LHCN-M2 (cell line): ENCODE results near the gene BTD. TPM values are rescaled to one million over a fixed set of nuclear protein-coding genes. Genes with fewer than 3 reads are reported as not detected.
A peak's percentile ranks its signal among the peaks of the same experiment; 100 is the strongest.

ENCODE experiments used
- DNase-seq: peaks from one replicate; pipeline ENCODE4 v3.0.0-alpha.2; 2012; ENCODE audit warnings: low read depth
- total RNA-seq: library from RNA; depleted of rRNA; stranded (reverse); fragments of >200 nt; gene quantifications from 2 replicates; pipeline ENCODE4 v1.2.3, GENCODE V29; 2014; rRNA removed

Gene BTD
- total RNA-seq, 1 experiment from 2014 or later, result 40.5 TPM

- no peak for DNase-seq
These were observed 64.1 kb downstream of the BTD start for GRCh38 chr3:15665510-15666150.

- no peak for DNase-seq
These were observed 64.7 kb downstream of the BTD start for GRCh38 chr3:15666277-15666676.

- DNase-seq, result no peak
These were observed 65.9 kb downstream of the BTD start for GRCh38 chr3:15667484-15667883.

GRCh38 chr3:15673536-15673935 is 72.0 kb downstream of the BTD start:
- no peak for DNase-seq

- no peak for DNase-seq
These were observed 74.7 kb downstream of the BTD start for GRCh38 chr3:15676259-15676658.

- no peak for DNase-seq
These were observed 77.8 kb downstream of the BTD start for GRCh38 chr3:15679306-15679705.

GRCh38 chr3:15681668-15682067 is 80.1 kb downstream of the BTD start:
- no peak for DNase-seq

- peak; percentile 46 for DNase-seq
These were observed 81.1 kb downstream of the BTD start for GRCh38 chr3:15682561-15683185.

GRCh38 chr3:15683253-15683652 is 81.7 kb downstream of the BTD start:
- DNase-seq, result no peak

- DNase-seq, result no peak
These were observed 84.4 kb downstream of the BTD start for GRCh38 chr3:15685927-15686326.

GRCh38 chr3:15690230-15690629 is 88.7 kb downstream of the BTD start:
- DNase-seq, result no peak

GRCh38 chr3:15690748-15691147 is 89.2 kb downstream of the BTD start:
- no peak for DNase-seq

GRCh38 chr3:15693355-15693754 is 91.8 kb downstream of the BTD start:
- DNase-seq, result no peak

GRCh38 chr3:15694628-15695027 is 93.1 kb downstream of the BTD start:
- no peak for DNase-seq

Other genes with a start within 250 kb of the BTD start
- gene METTL6, start 174.2 kb upstream of the BTD start, total RNA-seq, result 26.5 and 26.9 TPM in 2 replicates
- 17.6 and 20.3 TPM in 2 replicates for gene EAF1, start 174.1 kb upstream of the BTD start, total RNA-seq
- 0.13 and 0.40 TPM in 2 replicates for gene COLQ, start 80.0 kb upstream of the BTD start, total RNA-seq
- 18.9 and 20.2 TPM in 2 replicates for gene HACL1, start 176 bp upstream of the BTD start, total RNA-seq
- 181 and 196 TPM in 2 replicates for gene ANKRD28, start 196.2 kb downstream of the BTD start, total RNA-seq